Measurements from ENCODE around the gene PPFIBP1. TPM values are rescaled to one million over a fixed set of nuclear protein-coding genes. Genes with fewer than 3 reads are reported as not detected.
"Not testable (repeated sequence)": the region's sequence is repeated elsewhere in the genome, so short reads cannot be mapped to it uniquely, and the experiment has no call there.

Gene PPFIBP1
- total and polyA plus RNA-seq, 9 of the 15 experiments (the other 6 are each of a cell fraction or from before 2014, with no cell fraction given), result 0.46 to 3.5 (median 1.8) TPM

DNA sequence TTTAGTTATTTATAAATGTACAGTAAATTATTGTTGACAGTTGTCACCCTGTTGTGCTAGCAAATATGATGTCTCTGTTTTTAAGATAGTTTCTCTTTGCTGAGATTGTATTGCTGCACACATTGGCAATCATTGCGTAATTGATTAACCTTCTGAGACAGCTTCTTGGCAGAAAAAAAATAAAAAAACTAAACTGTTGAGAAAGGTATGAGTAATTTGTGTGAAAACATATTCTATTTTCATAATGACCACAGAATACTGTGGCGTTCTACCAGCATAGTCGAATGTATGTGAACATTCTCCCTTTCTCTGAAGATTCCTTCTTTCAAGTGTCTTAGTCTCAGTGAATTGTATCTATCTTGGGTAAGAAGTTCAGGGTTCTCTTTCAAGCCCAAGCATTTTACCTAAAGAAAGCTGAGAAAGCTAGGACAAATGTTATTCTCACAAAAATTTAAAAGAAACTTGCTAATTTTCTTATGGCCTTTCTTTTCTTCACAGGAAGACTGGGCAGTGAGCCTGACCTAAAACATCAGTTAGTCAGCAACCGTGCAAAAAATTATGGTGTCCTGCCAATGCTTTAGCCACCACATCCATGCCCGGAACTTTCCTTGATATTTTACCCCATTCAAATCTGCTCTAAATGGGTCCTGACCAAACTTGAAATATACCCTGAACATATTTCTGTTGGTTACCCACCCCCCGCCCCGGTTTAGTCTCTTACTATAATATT lies 103.3 kb downstream of the PPFIBP1 start:
- no peak for DNase-seq (ENCODE audit: extremely low read depth in 1 of 4, low spot score in 3 of 4)
- Histone ChIP-seq H3K9me3 (replicated peaks; ENCODE audit: control insufficient read depth, insufficient read depth, low read depth, low read length) (no peaks in the 10 kb centered on the region), H2AFZ (ENCODE audit: low read depth, low read length) (no peak overlapping the region), H3K79me2 (ENCODE audit: control insufficient read depth, insufficient read depth, low read length) (no peaks in the 10 kb centered on the region), H3K4me3 (no peak overlapping the region), H3K4me2 (ENCODE audit: insufficient read depth, low read length) (no peak overlapping the region), H3K9me1 (ENCODE audit: control insufficient read depth, insufficient read depth, low read length) (no peaks in the 10 kb centered on the region), H3K27ac (ENCODE audit: extremely low read depth, low read depth, low read length) (no peak overlapping the region), H3K4me1 (replicated peaks in 1 of 2; ENCODE audit: control insufficient read depth in 2 of 2, insufficient read depth in 2 of 2, low read length in 2 of 2) (no peaks in the 10 kb centered on the region), H3K9ac (ENCODE audit: insufficient read depth in 1 of 2, low read depth in 2 of 2, low read length in 2 of 2) (no peak overlapping the region), H4K20me1 (replicated peaks; ENCODE audit: control insufficient read depth, insufficient read depth, low read length) (no peaks in the 10 kb centered on the region), H3K36me3 (ENCODE audit: control insufficient read depth, insufficient read depth, low read length) (no peaks in the 10 kb centered on the region), H3K27me3 (ENCODE audit: control insufficient read depth in 2 of 2, insufficient read depth in 2 of 2, low read length in 2 of 2) (peaks cover 6 to 7% of the 10 kb centered on the region in 2 experiments; a peak in 1 of 5 replicates)
- in situ Hi-C loops (cut with MboI) (no loop called here), intact Hi-C loops (cut with micrococcal nuclease) (no loop called here)
- no peak for FAIRE-seq
- TF ChIP-seq SOX6 (IDR thresholded peaks at IDR 0.05) (no peak), TEAD4 (IDR thresholded peaks at IDR 0.05; ENCODE audit: low read length) (no peak), TEAD4 (CRISPR knock-in tag; IDR thresholded peaks at IDR 0.05; ENCODE audit: borderline replicate concordance) (no peak), CEBPG (CRISPR knock-in tag; IDR thresholded peaks at IDR 0.05) (no peak), CEBPG (tag; conservative IDR thresholded peaks at IDR 0.05 in 1 of 2, IDR thresholded peaks at IDR 0.05 in 1 of 2) (peak; percentile 56 to 63; a peak in 3 of 4 replicates)
- 1% methylated on average over 5 of the region's 7 CpGs for WGBS (ENCODE audit: insufficient coverage, low coverage, missing lambda C conversion rate)
- CTCF ChIA-PET (ENCODE audit: low intra/inter-chr PET ratio), result no interaction called here
- ATAC-seq, result no peak
- POLR2A ChIA-PET, result interaction anchor here (0.6 kb wide), 1 partner anchor 347 kb away, joined by 3 read pairs; no protein-coding TSS in a partner anchor
- no TSS peak for BruUV-seq (replicated peaks)

DNA sequence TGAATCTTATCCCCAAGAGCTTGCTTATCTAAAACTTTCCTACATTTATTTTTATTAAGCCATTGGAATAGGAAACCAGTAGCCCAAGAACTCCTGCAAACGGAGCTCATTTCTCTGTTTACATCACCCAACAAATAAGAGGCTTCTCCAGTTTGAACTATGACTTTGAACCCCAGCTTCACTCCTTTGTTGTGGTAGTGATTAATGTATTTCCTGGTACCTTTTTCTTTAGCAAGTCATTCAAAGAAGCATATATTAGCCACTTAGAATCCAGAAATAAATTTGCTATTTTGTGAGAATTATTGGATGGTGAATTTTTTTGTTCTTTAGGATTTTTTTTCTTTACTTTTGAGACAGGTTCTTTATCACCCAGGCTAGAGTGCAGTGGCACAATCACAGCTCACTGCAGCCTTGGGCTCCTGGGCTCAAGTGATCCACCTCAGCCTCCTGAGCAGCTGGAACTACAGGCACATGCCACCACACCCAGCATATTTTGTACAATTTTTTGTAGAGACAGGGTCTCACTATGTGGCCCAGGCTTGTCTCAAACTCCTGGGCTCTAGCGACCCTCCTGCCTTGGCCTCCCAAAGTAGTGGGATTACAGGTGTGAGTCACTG lies 104.0 kb downstream of the PPFIBP1 start:
- DNase-seq (ENCODE audit: extremely low read depth in 1 of 4, low spot score in 3 of 4); H3K9me3 ChIP-seq (replicated peaks; ENCODE audit: control insufficient read depth, insufficient read depth, low read depth, low read length); H3K4me1 ChIP-seq (replicated peaks in 1 of 2; ENCODE audit: control insufficient read depth in 2 of 2, insufficient read depth in 2 of 2, low read length in 2 of 2); H2AFZ ChIP-seq (ENCODE audit: low read depth, low read length); H4K20me1 ChIP-seq (replicated peaks; ENCODE audit: control insufficient read depth, insufficient read depth, low read length); H3K27me3 ChIP-seq (ENCODE audit: control insufficient read depth in 2 of 2, insufficient read depth in 2 of 2, low read length in 2 of 2); H3K36me3 ChIP-seq (ENCODE audit: control insufficient read depth, insufficient read depth, low read length); CTCF ChIA-PET (ENCODE audit: low intra/inter-chr PET ratio); H3K27ac ChIP-seq (ENCODE audit: extremely low read depth, low read depth, low read length); H3K4me2 ChIP-seq (ENCODE audit: insufficient read depth, low read length); H3K9ac ChIP-seq (ENCODE audit: insufficient read depth in 1 of 2, low read depth in 2 of 2, low read length in 2 of 2); H3K4me3 ChIP-seq; ATAC-seq; H3K79me2 ChIP-seq (ENCODE audit: control insufficient read depth, insufficient read depth, low read length); H3K9me1 ChIP-seq (ENCODE audit: control insufficient read depth, insufficient read depth, low read length); in situ Hi-C loops (cut with MboI); FAIRE-seq; BruUV-seq (replicated peaks); intact Hi-C loops (cut with micrococcal nuclease): not testable (repeated sequence)
- 0% methylated on average over 2 of the region's 2 CpGs for WGBS (ENCODE audit: insufficient coverage, low coverage, missing lambda C conversion rate)
- POLR2A ChIA-PET, result interaction anchor here (0.6 kb wide), 1 partner anchor 347 kb away, joined by 3 read pairs; no protein-coding TSS in a partner anchor

DNA sequence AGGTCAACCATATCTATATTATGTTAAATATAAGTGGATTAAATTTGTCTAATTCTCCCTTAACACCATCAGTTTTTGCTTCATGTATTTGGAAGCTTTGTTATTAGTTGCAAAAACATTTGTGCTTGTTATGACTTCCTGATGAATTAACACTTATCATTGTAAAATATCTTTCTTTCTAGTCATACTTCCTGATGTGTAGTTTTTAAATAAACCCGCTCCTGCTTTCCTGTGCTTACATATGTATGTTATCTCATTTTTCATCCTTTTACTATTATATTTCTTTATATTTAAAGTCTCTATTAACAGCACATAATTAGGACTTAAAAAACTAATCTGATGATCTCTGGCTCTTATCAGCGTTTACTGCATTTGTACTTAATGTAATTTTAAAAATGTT lies 106.2 kb downstream of the PPFIBP1 start:
- H3K79me2 ChIP-seq (ENCODE audit: control insufficient read depth, insufficient read depth, low read length); H3K27ac ChIP-seq (ENCODE audit: extremely low read depth, low read depth, low read length); H2AFZ ChIP-seq (ENCODE audit: low read depth, low read length); H3K9me3 ChIP-seq (replicated peaks; ENCODE audit: control insufficient read depth, insufficient read depth, low read depth, low read length); H3K9ac ChIP-seq (ENCODE audit: insufficient read depth in 1 of 2, low read depth in 2 of 2, low read length in 2 of 2); FAIRE-seq; intact Hi-C loops (cut with micrococcal nuclease); H3K4me1 ChIP-seq (replicated peaks in 1 of 2; ENCODE audit: control insufficient read depth in 2 of 2, insufficient read depth in 2 of 2, low read length in 2 of 2); POLR2A ChIA-PET; H3K9me1 ChIP-seq (ENCODE audit: control insufficient read depth, insufficient read depth, low read length); ATAC-seq; CTCF ChIA-PET (ENCODE audit: low intra/inter-chr PET ratio); in situ Hi-C loops (cut with MboI); H4K20me1 ChIP-seq (replicated peaks; ENCODE audit: control insufficient read depth, insufficient read depth, low read length); H3K36me3 ChIP-seq (ENCODE audit: control insufficient read depth, insufficient read depth, low read length); H3K27me3 ChIP-seq (ENCODE audit: control insufficient read depth in 2 of 2, insufficient read depth in 2 of 2, low read length in 2 of 2); DNase-seq (ENCODE audit: extremely low read depth in 1 of 4, low spot score in 3 of 4); H3K4me2 ChIP-seq (ENCODE audit: insufficient read depth, low read length); H3K4me3 ChIP-seq; BruUV-seq (replicated peaks): not testable (repeated sequence)
- 0% methylated on average over 2 of the region's 2 CpGs for WGBS (ENCODE audit: insufficient coverage, low coverage, missing lambda C conversion rate)

Data from K562 (cell line).